A549 (cell line): ENCODE data around the gene STAMBPL1.
"Not testable (repeated sequence)": the region's sequence is repeated elsewhere in the genome, so short reads cannot be mapped to it uniquely, and the experiment has no call there.

ENCODE experiments used
- CBX2 ChIP-seq: fragments of 200-600 bp; sonication (generic); IDR thresholded peaks from 2 replicates; pipeline ENCODE4 v1.6.1; 2016; ENCODE audit warnings: low read depth, mild to moderate bottlenecking, borderline replicate concordance
- CEBPB ChIP-seq, 2 experiments: fragments of >200 bp in 1 of 2; sonication (Bioruptor Twin) in 1 of 2; formaldehyde crosslinking in 1 of 2; IDR thresholded peaks; 2 replicates each; pipeline ENCODE4 v1.6.1; 2012 to 2016
- EHF ChIP-seq: fragments of 250-450 bp; sonication (Bioruptor Pico); IDR thresholded peaks from 2 replicates; pipeline ENCODE4 v1.5.0; 2020; ENCODE audit warnings: mild to moderate bottlenecking
- HDAC2 ChIP-seq: fragments of 200-600 bp; sonication (generic); IDR thresholded peaks from 2 replicates; pipeline ENCODE4 v1.6.1; 2016
- MAFK ChIP-seq: fragments of 450-650 bp; IDR thresholded peaks from 2 replicates; pipeline ENCODE4 v1.6.1; 2014; ENCODE audit not compliant: partially characterized antibody
- MYC ChIP-seq: IDR thresholded peaks from 2 replicates; pipeline ENCODE4 v1.6.1; 2012; ENCODE audit warnings: mild to moderate bottlenecking, inconsistent platforms, low read length, improper control_type of control experiment, borderline replicate concordance
- NR3C1 ChIP-seq: fragments of >200 bp; sonication (Bioruptor Twin); formaldehyde crosslinking; IDR thresholded peaks from 3 replicates; pipeline ENCODE4 v1.6.1; 2017
- POLR2A ChIP-seq: IDR thresholded peaks from 2 replicates; pipeline ENCODE4 v1.6.1; 2012; ENCODE audit warnings: mild to moderate bottlenecking, low read length
- RAD21 ChIP-seq, 2 experiments: fragments of >200 bp in 1 of 2; sonication (Bioruptor Twin) in 1 of 2; formaldehyde crosslinking in 1 of 2; IDR thresholded peaks in 1 of 2; conservative IDR thresholded peaks in 1 of 2; 2 replicates in 1 of 2; 3 replicates in 1 of 2; pipeline ENCODE4 v1.6.1; 2012 to 2018; ENCODE audit warnings: inconsistent platforms in 1 of 2
- SMC3 ChIP-seq: fragments of >200 bp; sonication (Bioruptor Twin); formaldehyde crosslinking; IDR thresholded peaks from 3 replicates; pipeline ENCODE4 v1.6.1; 2018; ENCODE audit warnings: inconsistent platforms
- SREBF2 ChIP-seq: fragments of 450-650 bp; IDR thresholded peaks from 2 replicates; pipeline ENCODE4 v1.6.1; 2014; ENCODE audit warnings: mild to moderate bottlenecking, moderate library complexity
- TF ChIP-seq, protein P1 (sequence below): fragments of >200 bp; sonication (Bioruptor Twin); formaldehyde crosslinking; IDR thresholded peaks from 3 replicates; pipeline ENCODE4 v1.5.1; 2016
- TF ChIP-seq, protein P2 (sequence below): fragments of 450-650 bp; IDR thresholded peaks from 2 replicates; pipeline ENCODE4 v1.6.1; 2014; ENCODE audit warnings: antibody characterized with exemption
- TF ChIP-seq, protein P3 (sequence below): fragments of 200-600 bp; sonication (generic); IDR thresholded peaks from 2 replicates; pipeline ENCODE4 v1.6.1; 2016; ENCODE audit warnings: antibody characterized with exemption, mild to moderate bottlenecking, moderate library complexity

DNA sequence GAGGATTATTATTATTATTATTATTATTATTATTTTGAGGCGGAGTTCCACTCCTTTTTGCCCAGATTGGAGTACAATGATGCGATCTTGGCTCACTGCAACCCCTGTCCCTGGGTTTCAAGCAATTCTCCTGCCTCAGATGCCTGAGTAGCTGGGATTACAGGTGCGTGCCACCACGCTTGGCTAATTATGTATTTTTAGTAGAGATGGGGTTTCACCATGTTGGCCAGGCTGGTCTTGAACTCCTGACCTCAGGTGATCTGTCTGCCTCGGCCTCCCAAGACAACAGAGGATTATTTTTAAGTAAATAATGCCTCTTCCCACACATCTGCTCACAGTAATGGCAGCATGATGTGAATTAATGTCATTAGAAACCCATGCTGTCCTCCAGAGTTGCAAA is 52.0 kb downstream of the STAMBPL1 start:
- TF ChIP-seq HDAC2; POLR2A; MYC; SMC3; MAFK; SREBF2; EHF; RAD21 (conservative IDR thresholded peaks at IDR 0.05 in 1 of 2, IDR thresholded peaks at IDR 0.05 in 1 of 2); CEBPB (IDR thresholded peaks at IDR 0.05); CBX2; NR3C1: not testable (repeated sequence)
- TF ChIP-seq, protein P1, sequence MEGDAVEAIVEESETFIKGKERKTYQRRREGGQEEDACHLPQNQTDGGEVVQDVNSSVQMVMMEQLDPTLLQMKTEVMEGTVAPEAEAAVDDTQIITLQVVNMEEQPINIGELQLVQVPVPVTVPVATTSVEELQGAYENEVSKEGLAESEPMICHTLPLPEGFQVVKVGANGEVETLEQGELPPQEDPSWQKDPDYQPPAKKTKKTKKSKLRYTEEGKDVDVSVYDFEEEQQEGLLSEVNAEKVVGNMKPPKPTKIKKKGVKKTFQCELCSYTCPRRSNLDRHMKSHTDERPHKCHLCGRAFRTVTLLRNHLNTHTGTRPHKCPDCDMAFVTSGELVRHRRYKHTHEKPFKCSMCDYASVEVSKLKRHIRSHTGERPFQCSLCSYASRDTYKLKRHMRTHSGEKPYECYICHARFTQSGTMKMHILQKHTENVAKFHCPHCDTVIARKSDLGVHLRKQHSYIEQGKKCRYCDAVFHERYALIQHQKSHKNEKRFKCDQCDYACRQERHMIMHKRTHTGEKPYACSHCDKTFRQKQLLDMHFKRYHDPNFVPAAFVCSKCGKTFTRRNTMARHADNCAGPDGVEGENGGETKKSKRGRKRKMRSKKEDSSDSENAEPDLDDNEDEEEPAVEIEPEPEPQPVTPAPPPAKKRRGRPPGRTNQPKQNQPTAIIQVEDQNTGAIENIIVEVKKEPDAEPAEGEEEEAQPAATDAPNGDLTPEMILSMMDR, result not testable (repeated sequence)
- TF ChIP-seq, protein P2, sequence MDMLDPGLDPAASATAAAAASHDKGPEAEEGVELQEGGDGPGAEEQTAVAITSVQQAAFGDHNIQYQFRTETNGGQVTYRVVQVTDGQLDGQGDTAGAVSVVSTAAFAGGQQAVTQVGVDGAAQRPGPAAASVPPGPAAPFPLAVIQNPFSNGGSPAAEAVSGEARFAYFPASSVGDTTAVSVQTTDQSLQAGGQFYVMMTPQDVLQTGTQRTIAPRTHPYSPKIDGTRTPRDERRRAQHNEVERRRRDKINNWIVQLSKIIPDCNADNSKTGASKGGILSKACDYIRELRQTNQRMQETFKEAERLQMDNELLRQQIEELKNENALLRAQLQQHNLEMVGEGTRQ, result not testable (repeated sequence)
- TF ChIP-seq, protein P3, sequence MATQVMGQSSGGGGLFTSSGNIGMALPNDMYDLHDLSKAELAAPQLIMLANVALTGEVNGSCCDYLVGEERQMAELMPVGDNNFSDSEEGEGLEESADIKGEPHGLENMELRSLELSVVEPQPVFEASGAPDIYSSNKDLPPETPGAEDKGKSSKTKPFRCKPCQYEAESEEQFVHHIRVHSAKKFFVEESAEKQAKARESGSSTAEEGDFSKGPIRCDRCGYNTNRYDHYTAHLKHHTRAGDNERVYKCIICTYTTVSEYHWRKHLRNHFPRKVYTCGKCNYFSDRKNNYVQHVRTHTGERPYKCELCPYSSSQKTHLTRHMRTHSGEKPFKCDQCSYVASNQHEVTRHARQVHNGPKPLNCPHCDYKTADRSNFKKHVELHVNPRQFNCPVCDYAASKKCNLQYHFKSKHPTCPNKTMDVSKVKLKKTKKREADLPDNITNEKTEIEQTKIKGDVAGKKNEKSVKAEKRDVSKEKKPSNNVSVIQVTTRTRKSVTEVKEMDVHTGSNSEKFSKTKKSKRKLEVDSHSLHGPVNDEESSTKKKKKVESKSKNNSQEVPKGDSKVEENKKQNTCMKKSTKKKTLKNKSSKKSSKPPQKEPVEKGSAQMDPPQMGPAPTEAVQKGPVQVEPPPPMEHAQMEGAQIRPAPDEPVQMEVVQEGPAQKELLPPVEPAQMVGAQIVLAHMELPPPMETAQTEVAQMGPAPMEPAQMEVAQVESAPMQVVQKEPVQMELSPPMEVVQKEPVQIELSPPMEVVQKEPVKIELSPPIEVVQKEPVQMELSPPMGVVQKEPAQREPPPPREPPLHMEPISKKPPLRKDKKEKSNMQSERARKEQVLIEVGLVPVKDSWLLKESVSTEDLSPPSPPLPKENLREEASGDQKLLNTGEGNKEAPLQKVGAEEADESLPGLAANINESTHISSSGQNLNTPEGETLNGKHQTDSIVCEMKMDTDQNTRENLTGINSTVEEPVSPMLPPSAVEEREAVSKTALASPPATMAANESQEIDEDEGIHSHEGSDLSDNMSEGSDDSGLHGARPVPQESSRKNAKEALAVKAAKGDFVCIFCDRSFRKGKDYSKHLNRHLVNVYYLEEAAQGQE, result not testable (repeated sequence)
